GM12878 (cell line): ENCODE results near the gene KRCC1. TPM values are rescaled to one million over a fixed set of nuclear protein-coding genes. Genes with fewer than 3 reads are reported as not detected.
"Not testable (repeated sequence)": the region's sequence is repeated elsewhere in the genome, so short reads cannot be mapped to it uniquely, and the experiment has no call there.

ENCODE experiments used
- ATAC-seq: fragments of 200-7000 bp; cut with Tn5 transposase; 3 replicates; pipeline ENCODE4 v1.9.1; 2020; ENCODE audit warnings: mild to moderate bottlenecking, moderate library complexity
- BruUV-seq: library from RNA; stranded (reverse); fragments of 400-500 nt; replicated peaks from 2 replicates; lab custom pipeline; 2021; lab: Mats Ljungman, UMichigan
- CTCF ChIA-PET: fragments of 300-600 bp; sonication (Branson Sonifier 250); formaldehyde crosslinking; extraction: SDS; loops from one replicate; lab custom pipeline; 2021; ENCODE audit warnings: inconsistent platforms; lab: Yijun Ruan, JAX
- POLR2A ChIA-PET: fragments of 350-600 bp; formaldehyde crosslinking; extraction: SDS; loops from one replicate; lab custom pipeline; 2021; ENCODE audit warnings: inconsistent platforms; lab: Charles Lee
- RAD21 ChIA-PET: fragments of 300-600 bp; sonication (Branson Sonifier 250); formaldehyde crosslinking; loops from one replicate; lab custom pipeline; 2023; ENCODE audit warnings: antibody characterized with exemption; ENCODE audit not compliant: unreplicated experiment; lab: Charles Lee
- SMC1A ChIA-PET: fragments of 300-600 bp; sonication (Branson Sonifier 250); formaldehyde crosslinking; loops from one replicate; lab custom pipeline; 2023; ENCODE audit not compliant: unreplicated experiment, uncharacterized antibody; lab: Charles Lee
- DNase-seq: peaks from one replicate; pipeline ENCODE4 v3.0.0-alpha.2; 2011; ENCODE audit warnings: low read depth, low spot score
- FAIRE-seq: peaks from 3 replicates; lab custom pipeline; 2011; peaks lifted over from hg19 to GRCh38; lab: Jason Lieb, UNC
- H2AFZ ChIP-seq: 2 replicates; pipeline ENCODE4 v1.6.0; 2011; ENCODE audit warnings: low read depth, low read length, control low read depth; ENCODE audit not compliant: control insufficient read depth
- H3K27ac ChIP-seq: 2 replicates; pipeline ENCODE4 v1.5.1; 2011; ENCODE audit warnings: control low read depth; ENCODE audit not compliant: control insufficient read depth, insufficient read depth
- H3K27me3 ChIP-seq, 2 experiments: replicated peaks in 1 of 2; 2 replicates each; pipeline versions ENCODE4 v1.6.0 to v1.6.1; 2011; ENCODE audit warnings: low read length in 1 of 2; ENCODE audit not compliant: control insufficient read depth in 2 of 2, insufficient read depth in 2 of 2
- H3K36me3 ChIP-seq, 2 experiments: 2 replicates each; pipeline ENCODE4 v1.5.1; 2011; ENCODE audit warnings: low read length in 1 of 2; ENCODE audit not compliant: control insufficient read depth in 2 of 2, insufficient read depth in 2 of 2
- H3K4me1 ChIP-seq: 2 replicates; pipeline ENCODE4 v1.6.1; 2011; ENCODE audit warnings: mild to moderate bottlenecking, low read length, moderate library complexity, mixed read lengths; ENCODE audit not compliant: control insufficient read depth, insufficient read depth
- H3K4me2 ChIP-seq: 2 replicates; pipeline ENCODE4 v1.6.0; 2011; ENCODE audit warnings: control low read depth; ENCODE audit not compliant: control insufficient read depth, insufficient read depth
- H3K4me3 ChIP-seq: fragments of 200-600 bp; sonication (generic); 2 replicates; pipeline ENCODE4 v1.5.1; 2016
- H3K79me2 ChIP-seq: 2 replicates; pipeline ENCODE4 v1.6.0; 2011; ENCODE audit warnings: low read length; ENCODE audit not compliant: control insufficient read depth, insufficient read depth
- H3K9ac ChIP-seq: 2 replicates; pipeline ENCODE4 v1.8.0; 2011; ENCODE audit warnings: low read length, control low read depth, mixed read lengths; ENCODE audit not compliant: control insufficient read depth, insufficient read depth
- H3K9me3 ChIP-seq: replicated peaks from 3 replicates; pipeline ENCODE4 v1.5.1; 2011; ENCODE audit warnings: mild to moderate bottlenecking, low read length; ENCODE audit not compliant: control insufficient read depth, insufficient read depth
- H4K20me1 ChIP-seq: 2 replicates; pipeline ENCODE4 v1.6.0; 2011; ENCODE audit not compliant: control insufficient read depth, insufficient read depth
- CHD1 ChIP-seq: IDR thresholded peaks from 2 replicates; pipeline ENCODE4 v1.6.1; 2012; ENCODE audit warnings: low read depth, low read length, improper control_type of control experiment
- EGR1 ChIP-seq, 2 experiments: IDR thresholded peaks; 1 replicate in 1 of 2; 2 replicates in 1 of 2; pipeline ENCODE4 v1.6.1; 2011 to 2012; ENCODE audit warnings: low read depth in 2 of 2, low read length in 2 of 2, borderline replicate concordance in 1 of 2, mild to moderate bottlenecking in 1 of 2, moderate library complexity in 1 of 2
- ELK1 ChIP-seq: IDR thresholded peaks from 2 replicates; pipeline ENCODE4 v1.6.1; 2012; ENCODE audit warnings: low read depth, low read length, improper control_type of control experiment
- NRF1 ChIP-seq: conservative IDR thresholded peaks from 2 replicates; pipeline ENCODE4 v1.6.1; 2011; ENCODE audit warnings: mild to moderate bottlenecking, low read depth, low read length, improper control_type of control experiment
- PAX8 ChIP-seq: fragments of 450-650 bp; IDR thresholded peaks from 2 replicates; pipeline ENCODE4 v1.6.1; 2017; ENCODE audit warnings: mild to moderate bottlenecking, moderate library complexity
- REST ChIP-seq: IDR thresholded peaks from 2 replicates; pipeline ENCODE4 v1.6.1; 2012; ENCODE audit warnings: mild to moderate bottlenecking, low read depth, low read length
- SMARCA5 ChIP-seq: fragments of 450-650 bp; IDR thresholded peaks from 2 replicates; pipeline ENCODE4 v1.6.1; 2017; ENCODE audit warnings: mild to moderate bottlenecking
- SP1 ChIP-seq: IDR thresholded peaks from one replicate; pipeline ENCODE4 v1.6.1; 2011; ENCODE audit warnings: low read depth, low read length
- SUZ12 ChIP-seq: fragments of 200-600 bp; sonication (generic); IDR thresholded peaks from one replicate; pipeline ENCODE4 v1.6.1; 2018; ENCODE audit warnings: antibody characterized with exemption, mild to moderate bottlenecking; ENCODE audit not compliant: unreplicated experiment
- WRNIP1 ChIP-seq: IDR thresholded peaks from 2 replicates; pipeline ENCODE4 v1.6.1; 2011; ENCODE audit warnings: low read depth, low read length, improper control_type of control experiment, borderline replicate concordance
- WGBS: methylation state at CpG from one replicate; pipeline ENCODE4 v1.1.6; 2016; ENCODE audit warnings: low lambda C conversion rate; ENCODE audit not compliant: insufficient replicate concordance, insufficient coverage; ENCODE audit errors: missing lambda C conversion rate; 5-methylcytosine and 5-hydroxymethylcytosine counted together
- in situ Hi-C: fragments of 300-500 bp; cut with MboI; formaldehyde crosslinking; loops from 9 replicates; pipeline ENCODE4 v1.14.3; 2018; ENCODE audit warnings: mixed read lengths
- intact Hi-C: fragments of 100-400 bp; cut with micrococcal nuclease; formaldehyde crosslinking; loops from one replicate; pipeline ENCODE4 v1.14.2; 2022; ENCODE audit not compliant: unreplicated experiment
- polyA plus RNA-seq, 11 experiments: library from polyadenylated mRNA; depleted of rRNA in 4 of 11; unstranded in 6 of 11; stranded (reverse) in 5 of 11; fragments of >200 nt; fragmentation: Nextera tagmentation in 4 of 11; fragmentation: Illumina TruSeq in 1 of 11; extraction: Ambion mirVana in 4 of 11; extraction: Trizol in 1 of 11; gene quantifications; 1 replicate in 1 of 11; 2 replicates in 10 of 11; pipeline versions ENCODE4 v1.2.1 to v1.2.3, GENCODE V29; 2011 to 2016; ENCODE audit warnings: inconsistent platforms in 2 of 11, missing spikeins in 2 of 11, low read depth in 1 of 11
- total RNA-seq, 4 experiments: library from RNA; depleted of rRNA in 3 of 4; stranded (reverse); fragments of >200 nt in 3 of 4; fragmentation: Illumina TruSeq in 1 of 4; extraction: Trizol in 1 of 4; gene quantifications; 2 replicates each; pipeline versions ENCODE4 v1.2.1 to v1.2.3, GENCODE V29; 2013 to 2021

KRCC1 gene
- total and polyA plus RNA-seq, 10 of the 15 experiments (the other 5 are each of a cell fraction or from before 2014, with no cell fraction given) = 3.8 to 27.2 (median 12.5) TPM

GRCh38 chr2:88000474-88000873 lies 55.1 kb downstream of the KRCC1 start:
- H4K20me1 ChIP-seq, ATAC-seq, H3K4me2 ChIP-seq, RAD21 ChIA-PET, H3K4me1 ChIP-seq, POLR2A ChIA-PET, H3K36me3 ChIP-seq, BruUV-seq, H3K4me3 ChIP-seq, H3K79me2 ChIP-seq, H2AFZ ChIP-seq, H3K9ac ChIP-seq, H3K27ac ChIP-seq, DNase-seq, FAIRE-seq, H3K9me3 ChIP-seq, SMC1A ChIA-PET, intact Hi-C loops, H3K27me3 ChIP-seq: not testable (repeated sequence)
- CTCF ChIA-PET = interaction anchor here (0.6 to 0.7 kb wide), 2 partner anchors 1379 to 1521 kb away, joined by 3 to 4 read pairs; no protein-coding TSS in a partner anchor
- in situ Hi-C loops = loop anchor here (25.0 kb wide), 1 partner anchor 513 kb away; no protein-coding TSS in a partner anchor
- WGBS = 42% methylated on average over 2 of the region's 3 CpGs

GRCh38 chr2:87996570-87996969 lies 59.0 kb downstream of the KRCC1 start:
- H3K27ac ChIP-seq = no peak overlapping the region
- DNase-seq = no peak
- POLR2A ChIA-PET = no interaction called here
- H3K9ac ChIP-seq = no peak overlapping the region
- no peaks in the 10 kb centered on the region for H3K9me3 ChIP-seq
- H3K36me3 ChIP-seq = no peaks in the 10 kb centered on the region
- RAD21 ChIA-PET = no interaction called here
- H3K27me3 ChIP-seq = no peaks in the 10 kb centered on the region
- CTCF ChIA-PET = no interaction called here
- TF ChIP-seq WRNIP1 (no peak), PAX8 (no peak), REST (no peak), SUZ12 (no peak), SMARCA5 (no peak), NRF1 (no peak), CHD1 (no peak), EGR1 (IDR thresholded peaks at IDR 0.05; ENCODE audit: borderline replicate concordance in 1 of 2, low read depth in 2 of 2, low read length in 2 of 2) (no peak), ELK1 (no peak), SP1 (no peak)
- in situ Hi-C loops = no loop called here
- no peaks in the 10 kb centered on the region for H3K79me2 ChIP-seq
- no peak overlapping the region for H2AFZ ChIP-seq
- H3K4me3 ChIP-seq = no peak overlapping the region
- no TSS peak for BruUV-seq
- H3K4me2 ChIP-seq = no peak overlapping the region
- ATAC-seq = no peak
- intact Hi-C loops = no loop called here
- SMC1A ChIA-PET = no interaction called here
- H3K4me1 ChIP-seq = no peaks in the 10 kb centered on the region
- 48% methylated on average over 6 of the region's 6 CpGs for WGBS
- FAIRE-seq = no peak
- H4K20me1 ChIP-seq = no peaks in the 10 kb centered on the region
